ENCODE measurements around the gene LSR.

- TF ChIP-seq TAF1 (IDR thresholded peaks at IDR 0.05; ENCODE audit: low read depth, low read length) = no peak
- TF ChIP-seq POLR2AphosphoS5 (IDR thresholded peaks at IDR 0.05; ENCODE audit: low read depth, low read length) = no peak
- no peak for TF ChIP-seq POLR2A (IDR thresholded peaks at IDR 0.05; ENCODE audit: low read depth, low read length)
- TF ChIP-seq SPI1 (IDR thresholded peaks at IDR 0.05; ENCODE audit: low read depth, low read length) = no peak
- no peak for TF ChIP-seq POU2F2 (IDR thresholded peaks at IDR 0.05; ENCODE audit: low read depth, low read length)
- TF ChIP-seq PAX5 (IDR thresholded peaks at IDR 0.05; ENCODE audit: insufficient read depth, low read length, severe bottlenecking) = no peak
Observed at GRCh38 chr19:35262101-35262761, 13.4 kb downstream of the LSR start.

Data from GM12891 (cell line).